ENCODE results near the gene HPDL. TPM values are rescaled to one million over a fixed set of nuclear protein-coding genes. Genes with fewer than 3 reads are reported as not detected.
A peak's percentile ranks its signal among the peaks of the same experiment; 100 is the strongest.

The HPDL gene
- total RNA-seq, 3 donors from 2014 or later, result 2.1 to 8.8 (median 7.4) TPM

DNA sequence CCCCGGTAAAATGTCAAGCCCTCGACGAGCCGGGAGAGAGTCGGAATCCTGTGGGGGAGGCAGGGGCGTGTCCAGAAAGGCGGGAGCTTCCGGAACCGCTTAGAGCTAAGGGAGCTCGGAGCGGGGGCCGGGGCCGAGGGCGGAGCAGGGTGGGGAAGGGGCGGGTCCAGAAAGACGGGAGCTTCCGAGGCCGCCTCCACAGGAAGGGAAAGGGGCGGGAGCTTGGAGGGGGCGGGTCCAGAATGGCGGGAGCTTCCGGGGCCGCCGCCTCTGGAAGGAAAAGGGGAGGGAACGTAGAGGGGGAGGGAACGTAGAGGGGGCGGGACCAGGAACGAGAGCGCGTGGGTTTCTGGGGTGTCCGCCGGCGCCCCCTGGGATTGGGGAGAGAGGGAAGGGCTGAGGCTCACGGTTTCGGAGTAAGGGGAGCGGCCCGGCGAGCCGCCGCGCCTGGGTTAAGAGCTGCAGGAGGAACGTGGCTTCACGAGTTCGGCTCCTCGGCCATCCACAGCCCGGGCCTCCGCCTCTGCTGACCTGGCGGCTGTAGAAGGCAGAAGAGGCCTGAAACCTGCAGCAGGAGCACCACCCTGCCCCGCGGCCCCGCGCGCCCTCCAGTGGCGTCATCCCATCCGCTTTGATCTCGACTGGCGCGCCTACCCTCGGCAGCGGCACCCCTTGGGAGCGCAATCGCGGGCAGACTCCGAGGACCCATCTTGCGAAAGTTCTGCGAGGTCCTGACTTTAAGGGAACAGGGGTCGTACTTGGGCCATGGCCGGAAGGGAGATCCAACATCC, 23.0 kb upstream of the HPDL start:
- Histone ChIP-seq H3K9me3 (no peaks in the 10 kb centered on the region), H3K4me3 (peak overlapping the region; percentile 49), H3K36me3 (ENCODE audit: low read depth) (no peaks in the 10 kb centered on the region), H3K4me1 (ENCODE audit: low read depth) (peaks cover 11% of the 10 kb centered on the region)
- intact Hi-C loops (cut with DNase I, micrococcal nuclease), result loop anchor here in 1 of 2 donors (5.0 kb wide), 1 partner anchor 291 kb away; the partner anchor contains the start of genes HECTD3 and UROD
- DNase-seq (peak; percentile 99 to 100 (median 99)), ATAC-seq (peak; percentile 96)
- TF ChIP-seq, protein P1, sequence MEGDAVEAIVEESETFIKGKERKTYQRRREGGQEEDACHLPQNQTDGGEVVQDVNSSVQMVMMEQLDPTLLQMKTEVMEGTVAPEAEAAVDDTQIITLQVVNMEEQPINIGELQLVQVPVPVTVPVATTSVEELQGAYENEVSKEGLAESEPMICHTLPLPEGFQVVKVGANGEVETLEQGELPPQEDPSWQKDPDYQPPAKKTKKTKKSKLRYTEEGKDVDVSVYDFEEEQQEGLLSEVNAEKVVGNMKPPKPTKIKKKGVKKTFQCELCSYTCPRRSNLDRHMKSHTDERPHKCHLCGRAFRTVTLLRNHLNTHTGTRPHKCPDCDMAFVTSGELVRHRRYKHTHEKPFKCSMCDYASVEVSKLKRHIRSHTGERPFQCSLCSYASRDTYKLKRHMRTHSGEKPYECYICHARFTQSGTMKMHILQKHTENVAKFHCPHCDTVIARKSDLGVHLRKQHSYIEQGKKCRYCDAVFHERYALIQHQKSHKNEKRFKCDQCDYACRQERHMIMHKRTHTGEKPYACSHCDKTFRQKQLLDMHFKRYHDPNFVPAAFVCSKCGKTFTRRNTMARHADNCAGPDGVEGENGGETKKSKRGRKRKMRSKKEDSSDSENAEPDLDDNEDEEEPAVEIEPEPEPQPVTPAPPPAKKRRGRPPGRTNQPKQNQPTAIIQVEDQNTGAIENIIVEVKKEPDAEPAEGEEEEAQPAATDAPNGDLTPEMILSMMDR (IDR thresholded peaks at IDR 0.05), result peak; percentile 61

DNA sequence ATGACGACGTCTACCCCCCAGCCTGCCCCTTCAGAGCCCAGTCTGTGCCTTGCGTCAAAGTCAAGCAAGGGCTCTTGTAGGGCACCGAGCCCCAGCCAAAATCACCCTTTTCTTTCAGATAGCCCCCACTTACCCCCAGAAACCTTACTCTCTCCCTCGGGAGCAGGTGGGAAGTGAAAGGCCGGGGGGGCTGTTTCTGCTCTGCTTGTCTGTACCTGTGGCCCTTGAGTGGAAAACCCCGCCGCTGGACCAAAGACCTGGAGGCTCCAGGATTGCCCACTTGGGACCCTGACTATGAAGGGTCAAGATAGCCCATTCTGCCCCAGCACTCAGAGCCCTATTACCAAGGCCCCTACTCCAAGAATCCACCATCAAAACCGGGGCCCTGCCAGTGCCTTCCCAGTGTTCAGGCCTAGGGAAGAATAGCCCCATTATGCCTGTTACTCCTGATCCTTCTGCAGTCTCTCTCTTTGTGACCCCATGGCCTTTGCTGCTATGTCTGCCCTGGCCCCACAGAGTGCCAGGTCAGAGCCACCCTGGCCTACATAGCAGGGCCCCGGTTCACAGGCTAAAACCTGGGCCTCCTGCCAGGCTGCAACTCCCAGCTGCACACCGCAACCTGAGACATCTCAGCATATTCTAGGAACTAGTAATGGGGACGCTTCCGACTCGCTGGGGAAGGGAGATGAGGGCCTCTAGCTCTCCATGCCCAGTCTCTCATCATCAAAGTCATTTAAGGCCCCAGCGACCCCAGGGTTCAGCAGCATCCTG, 22.2 kb upstream of the HPDL start:
- peak; percentile 54 to 67 (median 67) for DNase-seq
- Histone ChIP-seq H3K4me1 (ENCODE audit: low read depth) (peaks cover 11% of the 10 kb centered on the region), H3K36me3 (ENCODE audit: low read depth) (no peaks in the 10 kb centered on the region), H3K9me3 (no peaks in the 10 kb centered on the region), H3K4me3 (peak overlapping the region; percentile 49)
- TF ChIP-seq, protein P1 (IDR thresholded peaks at IDR 0.05), result no peak
- intact Hi-C loops (cut with DNase I, micrococcal nuclease), result loop anchor here in 1 of 2 donors (5.0 kb wide), 1 partner anchor 292 kb away; the partner anchor contains the start of genes HECTD3 and UROD
- peak; percentile 1 for ATAC-seq

DNA sequence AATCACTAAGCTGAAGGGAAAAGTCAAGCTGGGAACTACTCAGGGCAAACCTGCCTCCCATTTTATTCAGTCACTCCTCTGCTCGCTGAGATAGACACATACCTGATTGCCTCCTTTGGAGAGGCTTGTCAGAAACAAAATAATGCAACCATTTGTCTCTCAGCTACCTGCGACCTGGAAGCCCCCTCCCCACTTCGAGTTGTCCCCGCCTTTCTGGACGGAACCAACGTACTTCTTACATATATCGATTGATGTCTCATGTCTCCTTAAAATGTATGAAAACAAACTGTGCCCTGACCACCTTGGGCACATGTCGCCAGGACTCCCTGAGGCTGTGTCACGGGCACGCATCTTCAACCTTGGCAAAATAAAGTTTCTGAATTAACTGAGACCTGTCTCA, 21.5 kb upstream of the HPDL start:
- intact Hi-C loops (cut with DNase I, micrococcal nuclease), result no loop called here
- no peak overlapping the region for H3K4me3 ChIP-seq

DNA sequence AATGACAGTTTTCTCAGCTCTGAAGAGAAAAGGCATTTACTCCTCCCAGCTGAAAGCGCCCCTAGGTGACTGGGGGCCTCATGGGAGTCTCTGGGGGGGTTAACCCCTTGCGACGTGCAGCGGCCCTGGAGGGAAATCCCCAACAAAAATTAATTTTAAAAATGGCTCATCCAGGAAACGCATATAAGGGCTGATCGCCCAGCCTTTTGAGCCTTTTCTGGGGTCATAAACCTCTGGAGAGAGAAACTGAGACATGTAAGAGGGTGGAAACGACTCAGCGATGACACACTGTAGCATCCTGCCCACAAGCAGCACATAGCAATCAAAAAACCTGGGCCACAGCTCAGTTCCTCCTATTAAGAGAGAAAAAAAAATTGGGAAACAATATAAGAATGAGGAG, 20.4 kb upstream of the HPDL start:
- Histone ChIP-seq H3K4me1 (ENCODE audit: low read depth) (peaks cover 11% of the 10 kb centered on the region), H3K4me3 (no peak overlapping the region), H3K36me3 (ENCODE audit: low read depth) (no peaks in the 10 kb centered on the region), H3K9me3 (no peaks in the 10 kb centered on the region)
- ATAC-seq, result no peak
- DNase-seq, result no peak
- intact Hi-C loops (cut with DNase I, micrococcal nuclease), result no loop called here
- TF ChIP-seq, protein P1 (IDR thresholded peaks at IDR 0.05), result no peak

More for the DNA sequence above, 21.5 kb upstream of the HPDL start:
- no peak for DNase-seq
- no peak for ATAC-seq
- TF ChIP-seq, protein P1 (IDR thresholded peaks at IDR 0.05), result no peak
- peaks cover 11% of the 10 kb centered on the region for H3K4me1 ChIP-seq (ENCODE audit: low read depth)
- H3K36me3 ChIP-seq (ENCODE audit: low read depth), result no peaks in the 10 kb centered on the region
- no peaks in the 10 kb centered on the region for H3K9me3 ChIP-seq

DNA sequence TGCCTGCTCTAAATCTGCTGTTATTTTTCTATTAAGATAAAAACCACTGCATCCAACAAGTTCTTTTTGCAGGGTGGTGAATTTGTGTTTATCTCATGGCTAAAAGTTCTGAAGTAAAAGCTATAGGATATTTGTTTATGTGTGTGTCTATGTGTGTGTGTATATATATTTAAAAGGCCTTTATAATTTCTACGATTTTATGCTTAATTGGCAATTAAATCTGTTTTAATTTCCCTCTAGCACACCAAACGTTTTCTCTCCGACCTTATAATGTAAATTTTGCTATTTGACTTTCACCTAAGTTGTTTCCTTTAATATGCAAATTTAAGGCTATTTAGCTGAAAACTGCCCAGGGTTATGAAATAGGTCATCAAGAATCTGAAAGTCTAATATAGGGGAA, 19.8 kb upstream of the HPDL start:
- intact Hi-C loops (cut with DNase I, micrococcal nuclease), result no loop called here
- Histone ChIP-seq H3K9me3 (no peaks in the 10 kb centered on the region), H3K4me3 (no peak overlapping the region), H3K4me1 (ENCODE audit: low read depth) (peaks cover 11% of the 10 kb centered on the region), H3K36me3 (ENCODE audit: low read depth) (no peaks in the 10 kb centered on the region)
- DNase-seq (no peak), ATAC-seq (no peak)
- TF ChIP-seq, protein P1 (IDR thresholded peaks at IDR 0.05), result no peak
